HG02798 (cell line): ENCODE data around the gene PLEKHG5.

Source experiments
- ATAC-seq: cut with Tn5 transposase; IDR thresholded peaks from one replicate; pipeline ENCODE4 v1.9.1; 2021; ENCODE audit warnings: mild to moderate bottlenecking; ENCODE audit not compliant: unreplicated experiment, poor library complexity

Gene PLEKHG5, protein sequence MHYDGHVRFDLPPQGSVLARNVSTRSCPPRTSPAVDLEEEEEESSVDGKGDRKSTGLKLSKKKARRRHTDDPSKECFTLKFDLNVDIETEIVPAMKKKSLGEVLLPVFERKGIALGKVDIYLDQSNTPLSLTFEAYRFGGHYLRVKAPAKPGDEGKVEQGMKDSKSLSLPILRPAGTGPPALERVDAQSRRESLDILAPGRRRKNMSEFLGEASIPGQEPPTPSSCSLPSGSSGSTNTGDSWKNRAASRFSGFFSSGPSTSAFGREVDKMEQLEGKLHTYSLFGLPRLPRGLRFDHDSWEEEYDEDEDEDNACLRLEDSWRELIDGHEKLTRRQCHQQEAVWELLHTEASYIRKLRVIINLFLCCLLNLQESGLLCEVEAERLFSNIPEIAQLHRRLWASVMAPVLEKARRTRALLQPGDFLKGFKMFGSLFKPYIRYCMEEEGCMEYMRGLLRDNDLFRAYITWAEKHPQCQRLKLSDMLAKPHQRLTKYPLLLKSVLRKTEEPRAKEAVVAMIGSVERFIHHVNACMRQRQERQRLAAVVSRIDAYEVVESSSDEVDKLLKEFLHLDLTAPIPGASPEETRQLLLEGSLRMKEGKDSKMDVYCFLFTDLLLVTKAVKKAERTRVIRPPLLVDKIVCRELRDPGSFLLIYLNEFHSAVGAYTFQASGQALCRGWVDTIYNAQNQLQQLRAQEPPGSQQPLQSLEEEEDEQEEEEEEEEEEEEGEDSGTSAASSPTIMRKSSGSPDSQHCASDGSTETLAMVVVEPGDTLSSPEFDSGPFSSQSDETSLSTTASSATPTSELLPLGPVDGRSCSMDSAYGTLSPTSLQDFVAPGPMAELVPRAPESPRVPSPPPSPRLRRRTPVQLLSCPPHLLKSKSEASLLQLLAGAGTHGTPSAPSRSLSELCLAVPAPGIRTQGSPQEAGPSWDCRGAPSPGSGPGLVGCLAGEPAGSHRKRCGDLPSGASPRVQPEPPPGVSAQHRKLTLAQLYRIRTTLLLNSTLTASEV

DNA sequence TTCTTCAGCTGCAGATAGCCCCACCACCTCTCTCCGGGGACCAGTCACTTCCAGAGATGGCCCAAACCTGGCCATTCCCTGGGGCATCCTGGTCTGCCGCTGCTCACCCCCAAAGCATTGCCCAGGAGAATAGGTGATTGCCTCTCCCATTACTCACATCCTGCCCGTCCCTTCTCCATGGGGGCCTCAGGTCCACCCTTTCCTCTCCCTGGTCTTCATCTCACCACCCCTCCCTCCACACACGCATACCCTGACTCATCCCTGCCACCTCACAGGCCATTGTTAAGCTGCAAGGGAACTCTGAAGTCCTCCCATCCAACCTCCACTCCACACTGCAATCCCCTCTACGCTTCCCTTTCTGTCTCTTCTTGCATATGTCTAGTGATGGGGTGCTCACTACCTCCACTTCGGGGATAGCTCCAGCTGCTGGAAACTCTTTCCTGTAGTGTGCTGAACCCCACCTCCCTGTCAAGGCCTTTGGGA is at the start of gene PLEKHG5:
PLEKHG5 (minus strand) TSS at position 188 of the 483 bp plus-strand sequence. CDS start 14,096 bp downstream, outside the sequence.
- ATAC-seq, result no peak

DNA sequence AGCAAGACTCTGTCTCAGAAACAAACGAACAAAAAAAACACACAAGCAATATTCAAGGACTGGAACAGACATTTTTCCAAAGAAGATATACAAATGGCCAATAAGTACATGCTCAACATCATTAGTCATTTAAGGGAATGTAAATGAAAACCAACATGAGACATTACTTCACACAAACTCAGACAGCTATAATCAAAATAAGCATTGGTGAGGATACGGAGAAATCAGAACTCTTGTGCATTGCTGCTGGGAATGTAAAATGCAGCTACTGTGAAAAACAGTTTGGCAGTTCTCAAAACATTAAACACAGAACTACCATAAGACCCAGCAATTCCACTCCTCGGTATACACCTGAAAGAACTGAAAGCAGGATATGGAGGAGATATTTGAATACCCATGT is 47.5 kb upstream of the PLEKHG5 start:
- no peak for ATAC-seq

DNA sequence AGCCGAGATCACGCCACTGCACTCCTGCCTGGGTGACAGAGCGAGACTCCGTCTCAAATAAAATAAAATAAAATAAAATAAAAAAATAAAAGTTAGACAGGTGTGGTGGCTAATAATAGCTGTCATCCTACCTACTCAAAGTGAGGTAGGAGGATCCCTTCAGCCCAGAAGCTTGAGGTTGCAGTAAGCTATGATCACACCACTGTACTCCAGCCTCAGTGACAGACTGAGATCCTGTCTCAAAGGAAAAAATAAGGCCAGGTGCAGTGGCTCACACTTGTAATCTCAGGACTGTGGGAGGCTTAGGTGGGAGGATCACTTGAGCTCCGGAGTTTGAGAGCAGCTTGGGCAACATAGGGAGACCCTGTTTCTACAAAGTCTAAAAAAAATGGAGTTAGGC is 44.8 kb upstream of the PLEKHG5 start:
- ATAC-seq, result no peak

DNA sequence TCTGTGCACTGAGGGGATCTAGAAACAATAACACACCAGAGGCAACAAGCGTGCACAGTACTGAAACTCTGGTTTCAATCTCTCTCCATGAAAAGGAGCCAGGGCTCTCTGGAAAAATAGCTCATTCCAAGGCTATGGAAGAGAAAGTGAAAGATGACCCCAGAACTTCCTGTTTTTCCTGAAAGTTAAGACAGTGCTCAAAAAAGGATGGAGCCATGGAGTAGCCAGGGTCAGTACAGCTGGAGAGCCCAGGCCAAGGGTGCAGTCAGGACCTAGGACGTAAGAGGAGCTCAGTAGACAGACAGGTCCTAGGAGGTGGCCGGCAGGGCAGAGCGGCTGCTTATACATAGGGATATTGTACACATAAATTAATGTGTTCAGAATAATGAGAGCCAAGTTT is 43.7 kb upstream of the PLEKHG5 start:
- no peak for ATAC-seq

DNA sequence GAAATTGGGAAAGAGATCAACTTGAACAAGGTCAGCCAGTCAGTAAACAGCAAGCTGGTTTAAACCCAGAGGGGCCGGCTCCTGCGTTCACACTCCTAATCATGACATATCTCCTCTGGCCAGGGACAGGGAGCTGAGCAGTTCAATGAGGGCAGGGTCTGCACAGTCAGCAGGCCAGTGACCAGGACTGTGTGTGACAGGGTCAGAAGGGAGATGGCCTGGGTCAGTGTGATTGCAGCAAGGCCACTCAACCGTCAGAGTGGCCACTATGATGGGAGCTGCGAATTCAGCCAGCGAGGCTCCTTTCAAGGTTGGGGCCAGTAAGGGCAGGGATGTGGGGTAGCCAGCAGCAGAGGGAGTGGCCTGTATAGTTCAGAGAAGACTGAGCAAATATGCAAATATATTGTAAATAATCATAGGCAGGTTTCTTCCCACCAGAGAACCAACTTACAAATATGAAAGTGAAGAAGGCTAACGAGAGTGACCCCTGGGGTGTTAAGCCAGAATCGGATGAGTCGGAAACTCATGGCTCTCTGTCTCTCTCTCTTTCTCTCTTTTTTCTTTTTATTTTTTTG is 42.9 kb upstream of the PLEKHG5 start:
- no peak for ATAC-seq

DNA sequence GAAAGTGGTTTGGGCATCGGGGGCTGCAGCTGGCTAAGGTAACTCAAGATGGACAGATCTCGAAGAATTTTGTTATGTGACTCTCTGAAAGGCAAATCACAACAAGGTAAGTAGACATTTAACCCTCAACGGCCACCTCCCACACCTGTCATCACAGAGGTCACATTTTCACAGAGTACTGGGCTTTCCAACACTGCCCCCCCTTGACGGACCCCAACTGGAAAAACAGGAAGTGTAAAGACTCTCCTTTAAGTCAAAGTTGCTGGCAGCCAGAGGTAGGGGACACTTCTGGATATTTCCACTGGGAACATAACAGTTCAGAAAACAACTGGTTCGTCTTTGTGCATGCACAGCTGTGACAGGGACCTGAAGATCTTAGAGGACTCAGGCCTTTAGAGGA is 40.5 kb upstream of the PLEKHG5 start:
- no peak for ATAC-seq

DNA sequence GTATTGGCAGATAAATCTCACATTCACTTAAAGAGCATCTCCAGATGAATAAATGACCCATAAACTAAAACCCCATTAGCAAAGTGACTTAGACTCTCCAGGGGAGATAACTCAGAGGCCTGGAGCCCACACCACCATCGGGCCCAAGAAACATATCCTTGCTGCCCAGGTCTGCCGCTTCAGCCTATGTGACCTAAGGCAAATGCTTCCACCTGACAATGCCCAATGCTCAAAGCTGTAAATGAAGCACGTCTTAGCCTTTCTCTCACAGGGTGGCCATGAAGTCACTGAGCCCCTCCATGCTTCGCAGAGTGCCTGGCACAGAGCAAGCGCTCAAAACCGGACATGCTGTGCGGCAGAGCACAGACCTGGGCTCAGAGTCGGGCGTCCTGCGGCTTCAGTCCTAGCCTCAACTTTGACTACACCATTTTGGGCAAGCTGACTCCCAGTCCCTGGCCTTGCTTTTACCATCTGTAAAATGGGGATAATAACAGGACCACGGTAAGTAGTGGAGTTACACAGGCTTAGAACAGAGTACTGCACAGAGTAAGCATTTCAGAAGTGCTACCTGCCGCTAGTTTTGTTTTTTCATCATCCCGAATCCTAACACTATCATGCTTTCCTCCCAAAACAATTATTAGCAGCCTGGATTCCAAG is 39.2 kb upstream of the PLEKHG5 start:
- no peak for ATAC-seq

DNA sequence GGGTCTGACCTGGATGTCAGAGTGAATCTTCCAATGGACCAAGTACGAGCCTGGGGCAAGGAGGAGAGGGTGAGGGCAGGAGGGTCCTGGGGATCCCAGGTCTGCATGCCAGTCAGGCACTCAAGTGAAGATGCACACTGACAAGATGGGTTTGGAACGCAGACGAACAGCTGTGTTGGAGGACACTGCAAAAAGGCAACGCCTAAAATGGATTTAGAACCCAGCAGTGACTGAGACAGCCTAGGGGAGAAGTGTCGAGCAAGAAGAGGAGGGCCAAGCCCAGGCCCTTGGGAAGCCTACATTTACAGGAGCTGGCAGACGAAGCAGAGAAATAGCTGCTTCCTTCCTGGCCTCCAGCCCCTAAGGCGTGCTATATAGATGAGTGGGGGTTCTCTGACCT is 37.0 kb upstream of the PLEKHG5 start:
- no peak for ATAC-seq

DNA sequence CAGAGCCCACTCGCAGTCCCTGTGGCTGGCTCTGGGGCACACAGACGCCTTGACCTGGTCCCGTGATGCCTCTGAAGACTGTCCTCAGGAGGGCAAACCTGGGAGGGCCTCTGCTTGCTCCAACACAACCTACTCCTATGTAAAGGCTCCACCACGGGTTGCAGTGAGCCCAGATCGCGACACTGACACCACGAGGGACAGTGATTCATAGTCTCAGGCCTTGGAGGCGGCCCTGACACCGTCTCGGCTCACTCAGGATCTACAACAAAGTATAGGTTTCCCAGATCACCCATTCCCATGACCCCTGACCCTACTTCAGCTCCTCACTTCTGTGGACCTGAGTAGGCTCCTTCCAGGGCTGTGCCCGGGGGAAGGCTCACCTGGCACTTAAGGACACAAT is 34.8 kb upstream of the PLEKHG5 start:
- no peak for ATAC-seq

DNA sequence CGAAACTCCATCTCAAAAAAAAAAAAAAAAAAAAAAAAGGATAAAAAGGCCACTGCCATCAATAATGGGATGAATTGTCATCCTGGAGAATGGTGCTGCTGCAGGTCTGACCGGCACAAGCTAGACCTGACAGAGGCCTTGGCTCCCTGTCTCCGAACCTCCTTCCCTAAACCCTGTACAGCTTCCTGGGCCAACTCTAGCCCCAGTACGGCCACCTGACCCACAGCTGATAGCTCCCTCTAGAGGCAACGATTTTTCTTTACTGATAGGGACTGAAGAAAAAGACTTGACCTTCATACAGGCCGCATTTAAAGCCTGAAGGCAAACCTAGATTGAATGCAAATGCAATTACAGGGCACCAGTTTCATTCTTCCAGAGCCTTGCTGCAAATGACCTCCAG is 32.1 kb upstream of the PLEKHG5 start:
- ATAC-seq, result no peak

DNA sequence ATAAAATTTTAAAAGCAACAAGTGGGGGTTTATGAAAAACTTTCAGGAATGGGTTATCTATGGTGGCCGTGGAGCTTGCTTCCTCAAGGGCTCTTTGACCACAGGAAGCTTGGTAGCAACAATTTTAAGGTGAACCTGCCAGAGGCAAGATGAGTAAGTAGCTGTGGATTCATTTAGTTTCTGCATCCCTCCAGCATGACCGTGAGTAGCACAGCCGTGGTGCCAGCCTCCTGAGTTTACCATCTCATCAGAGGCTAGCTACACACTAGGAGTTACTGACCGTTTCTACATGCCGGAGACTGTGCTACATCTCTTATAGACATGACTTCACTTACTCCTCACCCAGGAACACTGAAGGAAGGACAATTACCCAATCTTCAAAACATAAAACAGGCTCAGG is 30.1 kb upstream of the PLEKHG5 start:
- no peak for ATAC-seq

DNA sequence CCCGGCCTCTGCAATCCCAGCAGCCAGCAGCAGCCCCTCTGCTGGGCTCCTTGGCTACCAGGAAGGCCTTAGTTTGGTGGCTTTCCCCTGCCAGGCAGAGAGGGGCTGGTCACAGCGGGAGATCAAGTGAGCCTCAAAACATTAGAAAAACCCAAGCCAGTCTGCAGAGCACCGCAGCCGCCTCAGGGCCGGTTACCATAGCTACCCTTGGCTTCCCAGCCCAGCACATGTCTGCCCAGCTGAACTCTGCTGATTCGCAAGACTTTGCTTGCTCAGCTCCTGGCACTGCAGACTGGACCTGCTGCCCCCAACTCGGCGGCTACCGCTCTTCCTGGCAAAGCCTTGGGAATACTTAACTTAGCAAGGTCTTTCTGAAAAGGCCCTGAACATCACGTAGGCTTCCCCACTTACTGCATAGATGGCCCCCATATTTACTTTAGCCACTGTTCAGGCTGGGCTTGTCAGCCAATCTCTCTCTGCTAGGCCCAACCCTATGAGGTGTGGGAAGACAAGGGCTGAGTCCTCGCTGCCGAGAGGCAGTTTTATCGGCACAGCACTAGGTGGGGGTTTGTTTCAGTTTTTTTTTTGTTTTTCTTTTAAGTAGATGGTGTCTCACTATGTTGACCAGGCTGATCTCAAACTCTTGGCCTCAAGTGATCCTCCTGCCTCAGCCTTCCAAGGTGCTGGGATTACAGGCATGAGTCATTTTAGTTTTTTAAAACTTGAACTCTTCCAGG is 28.6 kb upstream of the PLEKHG5 start:
- no peak for ATAC-seq

DNA sequence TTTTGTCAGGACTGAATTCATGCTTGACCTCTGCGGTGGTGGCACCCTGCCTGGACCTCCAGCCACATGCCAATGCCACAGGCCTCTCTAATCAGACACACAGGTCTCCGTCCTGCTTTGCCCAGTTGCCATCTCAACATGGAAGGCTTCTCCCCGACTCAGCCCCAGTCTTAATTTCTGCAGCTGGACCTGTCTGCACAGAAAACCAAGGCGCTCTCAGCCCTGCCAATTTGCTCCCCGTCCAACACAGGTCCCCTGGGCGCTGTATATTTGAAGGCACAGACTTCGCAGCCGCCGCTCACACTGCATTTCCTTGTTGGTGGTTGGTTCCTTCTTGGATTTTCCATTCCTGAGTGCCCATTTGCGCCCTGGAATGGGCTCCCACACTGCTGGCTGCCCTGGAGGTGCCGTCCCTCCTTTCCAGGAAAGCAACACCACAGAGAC is 28.0 kb upstream of the PLEKHG5 start:
- no peak for ATAC-seq

DNA sequence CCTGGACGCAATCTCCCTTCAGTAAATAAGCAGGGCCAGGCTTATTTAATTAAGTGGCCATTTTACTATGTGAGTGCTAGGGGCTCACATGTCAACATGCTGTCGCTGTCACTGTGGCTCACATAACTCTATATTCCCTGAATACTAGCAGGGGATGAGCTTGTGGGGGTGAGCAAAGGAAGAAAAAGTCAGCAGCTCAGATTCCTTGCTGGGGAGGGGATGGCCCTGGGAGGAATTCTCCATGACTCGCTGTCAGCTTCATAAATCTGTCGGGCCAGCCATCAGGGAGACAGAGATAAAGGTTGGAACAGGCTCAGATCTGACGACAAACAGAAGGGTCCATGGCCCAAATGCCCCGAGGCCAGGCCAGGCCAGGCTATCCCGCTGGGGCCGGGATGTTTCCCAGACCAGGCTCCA is 26.0 kb upstream of the PLEKHG5 start:
- no peak for ATAC-seq

DNA sequence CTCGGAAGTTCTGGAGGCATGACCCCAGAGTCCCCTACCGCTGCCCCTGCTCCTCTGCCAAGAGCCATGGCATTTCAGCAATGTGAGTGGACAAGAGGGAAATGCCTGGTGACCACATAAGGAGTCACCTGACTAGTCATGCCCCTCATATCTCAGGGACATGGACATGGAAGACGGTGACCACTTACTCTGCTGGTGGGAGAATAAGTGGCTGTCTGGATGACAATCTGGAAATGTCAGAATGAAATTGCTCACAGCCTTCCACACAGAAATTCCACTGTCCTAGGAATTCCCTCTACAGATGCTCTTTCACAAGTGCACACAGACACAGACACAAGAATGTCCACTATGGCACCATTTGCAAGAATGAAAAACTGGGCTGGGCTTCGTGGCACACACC is 24.3 kb upstream of the PLEKHG5 start:
- no peak for ATAC-seq

DNA sequence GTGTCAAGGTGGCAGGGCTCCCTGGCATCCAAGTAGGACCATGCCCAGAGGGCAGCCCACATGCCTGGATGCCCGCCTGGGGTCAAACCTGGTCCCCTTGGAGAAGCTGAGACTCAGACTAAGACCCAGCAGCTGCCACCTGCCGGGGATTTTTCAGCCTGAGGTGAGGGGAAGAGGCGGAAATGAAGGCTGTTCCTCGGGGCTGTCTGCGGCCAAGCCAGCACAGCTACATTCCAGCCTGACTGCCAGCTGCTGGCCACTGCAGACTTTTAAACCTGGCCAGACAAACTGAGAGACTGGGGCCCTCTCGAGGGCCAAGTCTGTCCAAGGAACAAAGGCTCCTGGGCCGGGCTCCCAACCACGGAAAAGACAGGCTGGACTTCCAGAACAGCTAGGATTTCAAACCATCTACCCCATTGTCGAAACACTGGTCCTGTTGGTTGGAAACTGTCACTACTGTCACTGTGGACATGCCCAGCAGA is 21.9 kb upstream of the PLEKHG5 start:
- ATAC-seq, result no peak

DNA sequence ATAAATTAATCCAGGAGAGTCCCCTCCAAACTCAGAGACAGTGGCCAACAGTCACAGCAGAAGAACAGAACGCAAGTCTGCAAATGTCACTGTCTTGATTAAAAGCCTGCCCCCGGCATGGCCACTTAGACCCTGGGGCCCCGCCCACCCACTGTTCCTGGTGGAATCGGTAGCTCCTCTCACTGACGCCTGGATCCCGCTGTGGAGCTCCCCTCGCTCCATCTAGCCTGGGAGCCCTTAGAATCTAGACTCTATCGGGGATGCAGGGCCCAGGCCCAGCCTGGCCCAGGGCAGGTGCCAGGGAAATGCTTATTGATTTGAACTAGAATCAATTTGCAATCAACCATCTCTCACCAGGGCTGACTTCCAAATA is 21.4 kb upstream of the PLEKHG5 start:
- ATAC-seq, result no peak

DNA sequence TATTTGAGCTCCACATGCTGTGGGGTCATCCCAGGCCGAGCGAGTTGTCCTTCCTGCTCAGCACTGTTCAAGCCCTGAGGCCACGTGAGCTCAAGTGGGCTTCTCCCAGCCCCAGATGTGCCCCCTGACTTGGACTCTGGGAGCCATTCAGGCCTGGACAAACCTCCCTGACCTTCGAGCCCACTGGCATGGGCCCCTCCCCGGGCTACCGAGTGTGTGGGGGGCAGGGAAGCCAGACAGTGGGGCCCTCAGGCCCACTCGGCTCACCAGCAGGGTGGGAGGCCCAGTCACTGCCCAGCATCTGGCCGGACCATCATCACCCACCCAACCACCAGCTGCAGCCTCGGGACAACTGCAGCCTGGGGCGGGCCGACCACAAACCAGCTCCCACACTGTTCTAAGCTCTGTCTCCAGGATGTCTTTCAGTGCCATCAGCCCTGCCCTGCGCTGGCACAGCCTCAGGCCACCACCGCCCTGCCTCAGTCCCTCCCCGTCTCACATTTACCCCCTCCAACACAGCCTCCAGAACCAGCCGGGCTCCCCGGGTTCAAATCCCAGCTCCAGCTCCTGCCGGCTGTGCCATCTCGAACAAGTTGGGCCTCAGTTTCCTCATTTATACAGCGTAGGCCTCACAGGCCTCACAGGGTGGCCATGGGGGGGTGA is 20.9 kb upstream of the PLEKHG5 start:
- no peak for ATAC-seq
